Pancreas (tissue), 10 donors: Measurements from ENCODE around the gene DPYSL4. TPM values are rescaled to one million over a fixed set of nuclear protein-coding genes. Genes with fewer than 3 reads are reported as not detected.

Source experiments
- ATAC-seq, 4 donors: fragments of 200-7000 bp; cut with Tn5 transposase; one replicate each; pipeline versions ENCODE4 v1.8.0 to v1.9.1; 2020; ENCODE audit warnings: mild to moderate bottlenecking in 4 of 4, moderate library complexity in 4 of 4
- DNase-seq, 6 donors: peaks; one replicate each; pipeline ENCODE4 v3.0.0-alpha.2; 2020
- FAIRE-seq: peaks from 2 replicates; lab custom pipeline; 2012; peaks lifted over from hg19 to GRCh38; lab: Jason Lieb, UNC
- H3K27ac ChIP-seq, 4 donors: fragments of 200-600 bp; sonication (generic); 1 replicate in 3 of 4; 2 replicates in 1 of 4; pipeline versions ENCODE4 v1.5.0 to v1.8.0; 2020
- H3K27me3 ChIP-seq, 4 donors: fragments of 200-600 bp; one replicate each; pipeline ENCODE4 v1.8.0; 2021
- H3K36me3 ChIP-seq, 3 donors: fragments of 200-600 bp; sonication (generic) in 1 of 3; one replicate each; pipeline versions ENCODE4 v1.5.0 to v1.8.0; 2020 to 2021
- H3K4me1 ChIP-seq, 3 donors: fragments of 200-600 bp; one replicate each; pipeline ENCODE4 v1.8.0; 2021
- H3K4me3 ChIP-seq, 4 donors: fragments of 200-600 bp; sonication (generic) in 2 of 4; one replicate each; pipeline versions ENCODE4 v1.5.0 to v1.8.0; 2020 to 2021
- H3K9me3 ChIP-seq, 4 donors: fragments of 200-600 bp; one replicate each; pipeline ENCODE4 v1.8.0; 2021
- WGBS, 2 donors: extraction: QIAGEN DNeasy Blood & Tissue Kit; methylation state at CpG; one replicate each; pipeline ENCODE4 v1.1.7; 2013; 5-methylcytosine and 5-hydroxymethylcytosine counted together
- intact Hi-C, 3 donors: fragments of 100-400 bp; cut with DNase I; formaldehyde crosslinking; loops; one replicate each; pipeline versions ENCODE4 v1.11.1 to v1.14.2; 2022
- polyA plus RNA-seq, 2 donors: library from polyadenylated mRNA; stranded (reverse); fragments of 200-250 nt; gene quantifications; one replicate each; pipeline ENCODE4 v1.2.3, GENCODE V29; 2013
- total RNA-seq, 6 donors: library from RNA; stranded (reverse); fragmentation: NEBNext Ultra II Directional in 4 of 6; extraction: Animal tissue kit (Norgen Biotek cat#: 25700) in 4 of 6; gene quantifications; one replicate each; pipeline versions ENCODE4 v1.2.1 to v1.2.4, GENCODE V29; 2021 to 2023
- TF ChIP-seq, protein P1 (sequence below), 4 donors: fragments of 200-600 bp; sonication (generic) in 3 of 4; IDR thresholded peaks; one replicate each; pipeline versions ENCODE4 v1.5.0 to v1.8.0; 2021; ENCODE audit warnings: antibody characterized with exemption in 4 of 4
- donor health status: healthy with polysubstance abuse.
- donor health status: DM: no; HTN: no; CAD: no; lungs with moderate emphysema.
- donor health status: DM: no; HTN: no; CAD: no.
- donor health status: control.
- donor health status: control.
- donor health status: Bipolar disorder and iron deficiency.
- donor health status: DM: yes; HTN: yes; CAD: no.
- donor health status: DM: no; HTN: no; CAD: no.
- donor health status: DM: no; HTN: no; CAD: no.
- donor health status: DM: yes; HTN: yes; CAD: no.

The DPYSL4 gene
- total and polyA plus RNA-seq, 8 donors = 0.46 to 2.8 (median 1.2) TPM

DNA sequence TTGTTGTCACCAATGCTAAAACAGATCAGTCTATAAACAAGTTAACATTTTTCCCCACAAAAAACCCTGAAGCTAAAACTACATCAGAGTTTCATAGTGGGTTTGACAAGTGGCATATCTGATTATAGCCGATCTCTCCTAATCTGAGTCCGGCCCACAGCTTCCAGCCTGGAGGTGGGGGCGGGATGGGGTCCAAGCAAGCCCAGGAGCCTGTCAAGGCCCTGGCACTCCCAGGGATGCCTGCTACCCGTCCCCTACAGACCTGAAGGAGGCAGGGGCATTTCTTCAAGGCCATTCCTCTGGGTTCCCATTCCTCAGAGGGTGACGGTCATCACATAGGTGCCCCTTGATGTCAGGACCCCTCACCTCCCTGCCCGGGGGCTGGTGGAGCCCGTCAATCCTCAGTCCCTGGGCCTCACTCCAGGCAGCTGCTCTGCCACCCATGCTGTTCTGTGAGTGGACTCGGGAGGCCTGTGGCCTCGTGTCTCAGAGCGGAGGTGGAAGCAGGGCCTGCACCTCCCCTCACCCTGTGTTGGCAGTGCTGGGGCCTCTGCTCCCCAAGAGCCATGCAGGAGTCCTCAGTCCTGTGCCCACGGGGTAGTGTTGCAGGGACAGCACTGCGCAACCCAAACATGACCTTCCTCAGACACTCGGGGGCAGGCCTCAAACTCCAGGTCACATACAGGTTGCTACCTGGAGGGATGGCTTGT is 8.8 kb downstream of the DPYSL4 start:
- Histone ChIP-seq H3K36me3 (no peaks in the 10 kb centered on the region), H3K4me1 (no peaks in the 10 kb centered on the region), H3K27ac (no peak overlapping the region), H3K4me3 (no peak overlapping the region), H3K9me3 (no peaks in the 10 kb centered on the region), H3K27me3 (no peaks in the 10 kb centered on the region)
- FAIRE-seq (no peak), DNase-seq (no peak), ATAC-seq (no peak)
- WGBS, 2 donors = 76 to 84% methylated on average over 13 of the region's 13 CpGs
- TF ChIP-seq, protein P1, sequence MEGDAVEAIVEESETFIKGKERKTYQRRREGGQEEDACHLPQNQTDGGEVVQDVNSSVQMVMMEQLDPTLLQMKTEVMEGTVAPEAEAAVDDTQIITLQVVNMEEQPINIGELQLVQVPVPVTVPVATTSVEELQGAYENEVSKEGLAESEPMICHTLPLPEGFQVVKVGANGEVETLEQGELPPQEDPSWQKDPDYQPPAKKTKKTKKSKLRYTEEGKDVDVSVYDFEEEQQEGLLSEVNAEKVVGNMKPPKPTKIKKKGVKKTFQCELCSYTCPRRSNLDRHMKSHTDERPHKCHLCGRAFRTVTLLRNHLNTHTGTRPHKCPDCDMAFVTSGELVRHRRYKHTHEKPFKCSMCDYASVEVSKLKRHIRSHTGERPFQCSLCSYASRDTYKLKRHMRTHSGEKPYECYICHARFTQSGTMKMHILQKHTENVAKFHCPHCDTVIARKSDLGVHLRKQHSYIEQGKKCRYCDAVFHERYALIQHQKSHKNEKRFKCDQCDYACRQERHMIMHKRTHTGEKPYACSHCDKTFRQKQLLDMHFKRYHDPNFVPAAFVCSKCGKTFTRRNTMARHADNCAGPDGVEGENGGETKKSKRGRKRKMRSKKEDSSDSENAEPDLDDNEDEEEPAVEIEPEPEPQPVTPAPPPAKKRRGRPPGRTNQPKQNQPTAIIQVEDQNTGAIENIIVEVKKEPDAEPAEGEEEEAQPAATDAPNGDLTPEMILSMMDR (IDR thresholded peaks at IDR 0.05) = no peak
- intact Hi-C loops = no loop called here

- Histone ChIP-seq H3K4me1 (no peaks in the 10 kb centered on the region), H3K27ac (no peak overlapping the region), H3K27me3 (no peaks in the 10 kb centered on the region), H3K36me3 (no peaks in the 10 kb centered on the region), H3K4me3 (no peak overlapping the region), H3K9me3 (no peaks in the 10 kb centered on the region)
- DNase-seq (peak in 2 of 6 donors; percentile 16 to 57), ATAC-seq (no peak), FAIRE-seq (no peak)
- TF ChIP-seq, protein P1 (IDR thresholded peaks at IDR 0.05) = no peak
- 74 to 85% methylated on average over 30 of the region's 30 CpGs for WGBS, 2 donors
- intact Hi-C loops = no loop called here
These were observed 9.7 kb downstream of the DPYSL4 start for GRCh38 chr10:132196178-132197113.

GRCh38 chr10:132197271-132198067 is 10.7 kb downstream of the DPYSL4 start:
- Histone ChIP-seq H3K27ac (no peak overlapping the region), H3K36me3 (no peaks in the 10 kb centered on the region), H3K4me1 (no peaks in the 10 kb centered on the region), H3K9me3 (no peaks in the 10 kb centered on the region), H3K27me3 (no peaks in the 10 kb centered on the region), H3K4me3 (no peak overlapping the region)
- intact Hi-C loops = no loop called here
- WGBS, 2 donors = 59 to 68% methylated on average over 25 of the region's 25 CpGs
- FAIRE-seq (no peak), ATAC-seq (no peak), DNase-seq (no peak)
- TF ChIP-seq, protein P1 (IDR thresholded peaks at IDR 0.05) = no peak

- TF ChIP-seq, protein P1 (IDR thresholded peaks at IDR 0.05) = no peak
- H3K36me3 ChIP-seq = no peaks in the 10 kb centered on the region
- no peak overlapping the region for H3K27ac ChIP-seq
- no peak overlapping the region for H3K4me3 ChIP-seq
- DNase-seq = no peak
- H3K4me1 ChIP-seq = no peaks in the 10 kb centered on the region
- 46 to 57% methylated on average over 3 of the region's 3 CpGs for WGBS, 2 donors
- intact Hi-C loops = no loop called here
- H3K9me3 ChIP-seq = no peaks in the 10 kb centered on the region
- ATAC-seq = no peak
- H3K27me3 ChIP-seq = no peaks in the 10 kb centered on the region
- no peak for FAIRE-seq
These were observed 11.3 kb downstream of the DPYSL4 start for GRCh38 chr10:132198068-132198370.
